Measurements from ENCODE around the gene ELAVL1. TPM values are rescaled to one million over a fixed set of nuclear protein-coding genes. Genes with fewer than 3 reads are reported as not detected.

ELAVL1 gene
- polyA plus RNA-seq, 1 of the 3 experiments (the other 2 are of a cell fraction): 49.6 TPM

GRCh38 chr19:7982651-7983099 is 22.8 kb downstream of the ELAVL1 start (continued):
- TF ChIP-seq RXRA (IDR thresholded peaks at IDR 0.05; ENCODE audit: borderline replicate concordance, low read depth): no peak
- no peak for TF ChIP-seq RCOR1 (IDR thresholded peaks at IDR 0.05; ENCODE audit: low read length)
- TF ChIP-seq FOXJ3 (CRISPR knock-in tag; IDR thresholded peaks at IDR 0.05): no peak
- no peak for TF ChIP-seq GATA2 (CRISPR knock-in tag; IDR thresholded peaks at IDR 0.05)
- TF ChIP-seq SIN3A (IDR thresholded peaks at IDR 0.05; ENCODE audit: borderline replicate concordance, low read depth, low read length): no peak
- TF ChIP-seq SMC3 (IDR thresholded peaks at IDR 0.05; ENCODE audit: low read depth, low read length): no peak

- Histone ChIP-seq H3K9ac (no peak overlapping the region), H3K36me3 (replicated peaks in 1 of 2; ENCODE audit: control insufficient read depth in 1 of 2, insufficient read depth in 2 of 2, low read length in 1 of 2) (peaks cover 7 to 81% of the 10 kb centered on the region in 2 experiments), H3K9me3 (no peaks in the 10 kb centered on the region), H3F3A (replicated peaks; ENCODE audit: insufficient read depth) (no peaks in the 10 kb centered on the region), H4K20me1 (ENCODE audit: insufficient read depth) (peaks cover 65% of the 10 kb centered on the region), H2AFZ (ENCODE audit: low read depth) (no peak overlapping the region), H3K79me2 (ENCODE audit: insufficient read depth) (peaks cover 59% of the 10 kb centered on the region), H3K4me3 (ENCODE audit: low read depth in 2 of 2, low read length in 1 of 2) (no peak overlapping the region), H3K4me1 (ENCODE audit: control insufficient read depth in 1 of 2, insufficient read depth in 2 of 2, low read depth in 1 of 2, low read length in 1 of 2) (peaks cover 0 to 4% of the 10 kb centered on the region in 2 experiments; a peak in 2 of 4 replicates), H3K27me3 (ENCODE audit: insufficient read depth) (no peaks in the 10 kb centered on the region), H3K9me2 (no peaks in the 10 kb centered on the region), H3K27ac (ENCODE audit: low read depth in 2 of 2, low read length in 1 of 2) (no peak overlapping the region), H3K4me2 (no peak overlapping the region)
- TF ChIP-seq RCOR1 (IDR thresholded peaks at IDR 0.05; ENCODE audit: low read length) (no peak), GATA2 (CRISPR knock-in tag; IDR thresholded peaks at IDR 0.05) (no peak), RAD21 (IDR thresholded peaks at IDR 0.05; ENCODE audit: low read length) (no peak), TCF12 (IDR thresholded peaks at IDR 0.05) (no peak), EP300 (IDR thresholded peaks at IDR 0.05; ENCODE audit: borderline replicate concordance in 1 of 2, low read depth in 1 of 2, low read length in 1 of 2) (no peak), SIN3A (IDR thresholded peaks at IDR 0.05; ENCODE audit: borderline replicate concordance, low read depth, low read length) (no peak), JUND (IDR thresholded peaks at IDR 0.05) (no peak), FOSL2 (IDR thresholded peaks at IDR 0.05; ENCODE audit: borderline replicate concordance, low read depth) (no peak), REST (IDR thresholded peaks at IDR 0.05; ENCODE audit: low read depth, low read length) (no peak), MEF2A (IDR thresholded peaks at IDR 0.05; ENCODE audit: borderline replicate concordance, low read depth) (no peak), USF2 (IDR thresholded peaks at IDR 0.05; ENCODE audit: borderline replicate concordance, low read depth, low read length) (no peak), FOXJ3 (CRISPR knock-in tag; IDR thresholded peaks at IDR 0.05) (no peak), CTCF (IDR thresholded peaks at IDR 0.05) (no peak), SMC3 (IDR thresholded peaks at IDR 0.05; ENCODE audit: low read depth, low read length) (no peak), GABPA (IDR thresholded peaks at IDR 0.05; ENCODE audit: low read depth) (no peak), ZBTB33 (IDR thresholded peaks at IDR 0.05; ENCODE audit: borderline replicate concordance, low read depth) (no peak), FOXM1 (IDR thresholded peaks at IDR 0.05; ENCODE audit: low read depth) (no peak)
- 97% methylated on average over 7 of the region's 10 CpGs for WGBS (ENCODE audit: low lambda C conversion rate)
- POLR2A ChIA-PET: no interaction called here
- CTCF ChIA-PET: interaction anchor here (1.5 to 3.8 kb wide), 2 partner anchors 11 to 20 kb away, joined by 5 to 18 read pairs; no protein-coding TSS in a partner anchor
- DNase-seq: no peak
These were observed 23.3 kb downstream of the ELAVL1 start for GRCh38 chr19:7982103-7982502.

Measured in SK-N-SH (cell line).